OCI-LY7 (cell line): ENCODE measurements around the gene DOK1. TPM values are rescaled to one million over a fixed set of nuclear protein-coding genes. Genes with fewer than 3 reads are reported as not detected.

Source experiments
- BruUV-seq: library from RNA; stranded (reverse); fragments of 400-500 nt; replicated peaks from 2 replicates; lab custom pipeline; 2021; lab: Mats Ljungman, UMichigan
- CTCF ChIA-PET: fragments of 300-600 bp; sonication (Branson Sonifier 250); formaldehyde crosslinking; loops from one replicate; lab custom pipeline; 2022; ENCODE audit warnings: antibody characterized with exemption; ENCODE audit not compliant: unreplicated experiment; lab: Charles Lee
- POLR2A ChIA-PET: fragments of 300-600 bp; sonication (Branson Sonifier 250); formaldehyde crosslinking; loops from one replicate; lab custom pipeline; 2022; ENCODE audit warnings: antibody characterized with exemption; lab: Charles Lee
- DNase-seq: peaks from one replicate; pipeline ENCODE4 v3.0.0-alpha.2; 2015; ENCODE audit warnings: low spot score
- H2AFZ ChIP-seq: fragments of 200-600 bp; sonication (generic), shearing (Covaris generic); 2 replicates; pipeline ENCODE4 v1.6.1; 2014; ENCODE audit warnings: mild to moderate bottlenecking, antibody characterized with exemption, low read length, moderate library complexity
- H3K27ac ChIP-seq: fragments of 200-600 bp; sonication (generic); 2 replicates; pipeline ENCODE4 v1.5.1; 2014; ENCODE audit warnings: mixed run types, low read depth, mild to moderate bottlenecking, moderate library complexity, low read length, inconsistent platforms; ENCODE audit not compliant: poor library complexity, severe bottlenecking
- H3K36me3 ChIP-seq: fragments of 200-600 bp; sonication (generic); 2 replicates; pipeline ENCODE4 v1.6.1; 2014; ENCODE audit warnings: mild to moderate bottlenecking, antibody characterized with exemption, low read length, moderate library complexity, mixed read lengths; ENCODE audit not compliant: insufficient read depth
- H3K4me1 ChIP-seq: fragments of 200-600 bp; sonication (generic); 2 replicates; pipeline ENCODE4 v1.5.1; 2014; ENCODE audit warnings: mild to moderate bottlenecking, low read length; ENCODE audit not compliant: insufficient read depth, poor library complexity, severe bottlenecking
- H3K4me2 ChIP-seq: fragments of 200-600 bp; sonication (generic); 2 replicates; pipeline ENCODE4 v1.6.1; 2014; ENCODE audit warnings: mild to moderate bottlenecking, low read length
- H3K4me3 ChIP-seq: fragments of 200-600 bp; sonication (generic); 2 replicates; pipeline ENCODE4 v1.5.1; 2014; ENCODE audit warnings: mild to moderate bottlenecking, low read depth, low read length; ENCODE audit not compliant: poor library complexity, severe bottlenecking
- H3K79me2 ChIP-seq: fragments of 200-600 bp; sonication (generic); 2 replicates; pipeline ENCODE4 v1.6.1; 2016; ENCODE audit warnings: low read depth, mild to moderate bottlenecking, low read length, moderate library complexity, mixed read lengths; ENCODE audit not compliant: insufficient read depth
- H3K9me2 ChIP-seq: fragments of 200-600 bp; sonication (generic); 2 replicates; pipeline ENCODE4 v1.6.1; 2016; ENCODE audit warnings: mild to moderate bottlenecking, low read length, mixed read lengths; ENCODE audit not compliant: insufficient read depth
- H3K9me3 ChIP-seq: fragments of 200-600 bp; sonication (generic); 2 replicates; pipeline ENCODE4 v1.6.1; 2014; ENCODE audit warnings: mild to moderate bottlenecking, mixed run types, low read length, mixed read lengths
- H4K20me1 ChIP-seq: fragments of 200-600 bp; sonication (generic); 2 replicates; pipeline ENCODE4 v1.6.1; 2014; ENCODE audit warnings: mild to moderate bottlenecking, antibody characterized with exemption, low read length, moderate library complexity, mixed read lengths; ENCODE audit not compliant: insufficient read depth
- EZH2phosphoT487 ChIP-seq: fragments of 200-600 bp; sonication (generic); IDR thresholded peaks from 2 replicates; pipeline ENCODE4 v1.6.1; 2018; ENCODE audit warnings: low read depth, borderline replicate concordance, mild to moderate bottlenecking, mixed run types, antibody characterized with exemption, low read length, moderate library complexity, mixed read lengths
- intact Hi-C: fragments of 100-400 bp; cut with micrococcal nuclease; formaldehyde crosslinking; loops from one replicate; pipeline ENCODE4 v1.10.0; 2022; ENCODE audit not compliant: unreplicated experiment
- total RNA-seq, 2 experiments: library from RNA; depleted of rRNA in 1 of 2; stranded (reverse); fragments of >200 nt in 1 of 2; shearing (Covaris generic) in 1 of 2; gene quantifications; 2 replicates each; pipeline ENCODE4 v1.2.3, GENCODE V29; 2014 to 2022
- TF ChIP-seq, protein P1 (sequence below): fragments of 200-600 bp; sonication (generic); conservative IDR thresholded peaks from 2 replicates; pipeline ENCODE4 v1.5.1; 2014; ENCODE audit warnings: mild to moderate bottlenecking, antibody characterized with exemption, low read length, moderate library complexity, mixed read lengths

DOK1 gene
- total RNA-seq, 2 experiments from 2014 or later: 9.5 to 13.4 TPM

DNA sequence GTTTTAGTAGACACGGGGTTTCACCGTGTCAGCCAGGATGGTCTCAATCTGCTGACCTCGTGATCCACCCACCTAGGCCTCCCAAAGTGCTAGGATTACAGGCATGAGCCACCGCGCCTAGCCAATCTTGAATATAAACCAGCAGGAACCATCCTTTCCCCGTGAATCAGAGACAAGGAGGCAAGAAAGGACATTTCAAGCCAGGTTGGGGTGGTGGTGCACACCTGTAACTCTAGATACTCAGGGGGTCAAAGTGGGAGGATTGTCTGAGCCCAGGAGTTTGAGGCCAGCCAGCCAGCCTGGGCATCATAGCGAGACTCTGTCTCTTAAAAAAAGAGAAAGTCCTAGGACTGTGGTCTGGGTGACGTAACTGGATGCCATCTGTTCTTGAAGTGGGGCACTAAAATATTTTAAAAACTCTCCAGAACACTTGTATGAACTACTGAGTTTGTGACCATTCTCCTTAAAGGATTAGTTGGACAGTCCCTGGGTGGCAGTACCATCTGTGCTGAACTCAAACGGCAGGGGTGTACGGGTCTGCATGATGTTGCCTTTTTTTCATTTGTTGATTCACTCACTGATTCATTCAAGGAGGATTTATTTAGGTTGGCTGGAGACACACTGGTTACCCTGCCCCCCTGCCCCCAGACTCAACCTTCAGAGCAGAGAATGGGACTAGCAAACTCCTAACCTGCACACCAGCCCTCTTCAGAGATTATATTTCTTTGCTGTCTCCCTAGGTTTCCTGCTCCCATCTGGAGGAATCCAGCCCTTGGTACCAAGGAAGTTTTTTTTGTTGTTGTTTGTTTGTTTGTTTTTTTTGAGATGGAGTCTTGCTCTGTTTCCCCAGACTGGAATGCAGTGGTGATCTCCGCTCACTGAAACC, 43.2 kb upstream of the DOK1 start:
- DNase-seq: no peak
- intact Hi-C loops: no loop called here
- Histone ChIP-seq H3K79me2 (peaks cover 5% of the 10 kb centered on the region; the same call in 1 of the 2 replicates), H3K4me2 (no peak overlapping the region), H3K36me3 (no peaks in the 10 kb centered on the region), H3K4me1 (peaks cover 13% of the 10 kb centered on the region), H4K20me1 (no peaks in the 10 kb centered on the region), H3K9me3 (no peaks in the 10 kb centered on the region), H3K27ac (no peak overlapping the region), H3K9me2 (no peaks in the 10 kb centered on the region), H3K4me3 (no peak overlapping the region), H2AFZ (no peak overlapping the region)
- TF ChIP-seq, protein P1, sequence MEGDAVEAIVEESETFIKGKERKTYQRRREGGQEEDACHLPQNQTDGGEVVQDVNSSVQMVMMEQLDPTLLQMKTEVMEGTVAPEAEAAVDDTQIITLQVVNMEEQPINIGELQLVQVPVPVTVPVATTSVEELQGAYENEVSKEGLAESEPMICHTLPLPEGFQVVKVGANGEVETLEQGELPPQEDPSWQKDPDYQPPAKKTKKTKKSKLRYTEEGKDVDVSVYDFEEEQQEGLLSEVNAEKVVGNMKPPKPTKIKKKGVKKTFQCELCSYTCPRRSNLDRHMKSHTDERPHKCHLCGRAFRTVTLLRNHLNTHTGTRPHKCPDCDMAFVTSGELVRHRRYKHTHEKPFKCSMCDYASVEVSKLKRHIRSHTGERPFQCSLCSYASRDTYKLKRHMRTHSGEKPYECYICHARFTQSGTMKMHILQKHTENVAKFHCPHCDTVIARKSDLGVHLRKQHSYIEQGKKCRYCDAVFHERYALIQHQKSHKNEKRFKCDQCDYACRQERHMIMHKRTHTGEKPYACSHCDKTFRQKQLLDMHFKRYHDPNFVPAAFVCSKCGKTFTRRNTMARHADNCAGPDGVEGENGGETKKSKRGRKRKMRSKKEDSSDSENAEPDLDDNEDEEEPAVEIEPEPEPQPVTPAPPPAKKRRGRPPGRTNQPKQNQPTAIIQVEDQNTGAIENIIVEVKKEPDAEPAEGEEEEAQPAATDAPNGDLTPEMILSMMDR: no peak
- TF ChIP-seq EZH2phosphoT487: no peak
- POLR2A ChIA-PET: interaction anchor here (0.7 to 2.9 kb wide), 4 partner anchors 18 to 774 kb away, joined by 3 to 14 read pairs (median 4); partner anchors contain the start of genes AUP1, HTRA2, INO80B and TPRKB
- CTCF ChIA-PET: no interaction called here
- BruUV-seq: no TSS peak

DNA sequence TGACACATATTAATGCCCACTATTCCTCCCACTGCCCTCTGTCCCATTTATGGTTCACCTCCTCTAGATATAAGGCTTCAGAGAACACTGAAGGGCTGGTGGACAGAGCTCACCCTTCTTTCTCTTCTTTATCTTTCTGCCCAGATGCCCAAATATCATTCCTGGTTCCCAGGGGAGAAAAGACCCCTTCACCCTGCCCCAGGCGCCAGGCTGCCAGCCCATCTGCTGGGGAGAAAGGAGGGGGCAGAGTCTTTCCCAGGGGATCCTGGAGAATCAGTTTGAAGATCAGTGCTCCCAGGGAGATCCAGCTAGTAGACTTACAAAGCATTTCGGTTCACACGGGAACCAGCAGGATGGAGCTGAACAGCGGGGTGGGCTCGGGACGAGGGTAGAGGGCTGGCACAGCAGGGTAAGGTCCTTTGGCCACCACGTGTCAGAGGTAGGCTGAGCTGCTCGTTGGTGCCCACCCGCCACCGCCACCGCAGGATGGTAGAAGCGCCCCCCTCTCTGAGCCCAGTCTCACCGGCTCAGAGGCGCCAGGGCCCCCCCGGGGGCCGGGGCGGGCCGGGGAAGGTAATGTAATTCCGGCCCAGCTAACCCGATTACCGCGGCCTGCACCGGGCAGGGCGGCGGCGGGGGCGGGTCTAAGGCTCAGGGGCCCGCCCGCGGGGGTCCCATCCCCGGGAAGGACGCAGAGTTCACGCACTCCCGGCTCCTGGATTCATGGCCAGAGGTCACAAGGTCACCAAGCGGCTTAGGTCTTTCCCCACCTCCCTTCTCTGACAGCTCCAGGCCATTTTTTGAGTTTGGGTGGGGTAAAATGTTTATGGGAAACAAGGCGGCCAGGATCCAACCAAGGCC, 41.5 kb upstream of the DOK1 start:
- TF ChIP-seq, protein P1: no peak
- no peak for TF ChIP-seq EZH2phosphoT487
- intact Hi-C loops: no loop called here

More for the DNA sequence above, 41.5 kb upstream of the DOK1 start:
- Histone ChIP-seq H2AFZ (no peak overlapping the region), H3K79me2 (no peaks in the 10 kb centered on the region), H3K9me2 (no peaks in the 10 kb centered on the region), H3K4me2 (no peak overlapping the region), H3K36me3 (no peaks in the 10 kb centered on the region), H3K27ac (no peak overlapping the region), H3K9me3 (no peaks in the 10 kb centered on the region), H3K4me3 (no peak overlapping the region), H3K4me1 (peaks cover 7% of the 10 kb centered on the region), H4K20me1 (no peaks in the 10 kb centered on the region)
- POLR2A ChIA-PET: interaction anchor here (0.6 kb wide), 1 partner anchor 58 kb away, joined by 3 read pairs; the partner anchor contains the start of gene INO80B
- no peak for DNase-seq
- BruUV-seq: no TSS peak
- CTCF ChIA-PET: no interaction called here
